WTC11 (cell line): ENCODE results near the gene DNASE1L2. TPM values are rescaled to one million over a fixed set of nuclear protein-coding genes. Genes with fewer than 3 reads are reported as not detected.

ENCODE experiments used
- ATAC-seq: fragments of 200-7000 bp; cut with Tn5 transposase; 2 replicates; pipeline ENCODE4 v1.10.0; 2021; ENCODE audit warnings: mild to moderate bottlenecking, moderate library complexity
- CTCF ChIA-PET: fragments of 300-600 bp; sonication (Branson Sonifier 250); formaldehyde crosslinking; loops from one replicate; lab custom pipeline; 2021; ENCODE audit warnings: antibody characterized with exemption; lab: Charles Lee
- POLR2A ChIA-PET: fragments of 350-600 bp; sonication (Branson Sonifier 250); formaldehyde crosslinking; loops from one replicate; lab custom pipeline; 2021; ENCODE audit warnings: antibody characterized with exemption; lab: Charles Lee
- DNase-seq: peaks from one replicate; pipeline ENCODE4 v3.0.0; 2021; ENCODE audit warnings: low spot score
- H3K27ac Mint-ChIP-seq: 2 replicates; pipeline ENCODE4 v1.8.0; 2021; ENCODE audit warnings: mixed read lengths
- H3K27me3 Mint-ChIP-seq: 2 replicates; pipeline ENCODE4 v1.8.0; 2021; ENCODE audit warnings: low read depth, mild to moderate bottlenecking, moderate library complexity, mixed read lengths
- H3K36me3 Mint-ChIP-seq: 2 replicates; pipeline ENCODE4 v1.8.0; 2021; ENCODE audit warnings: mixed read lengths
- H3K4me1 Mint-ChIP-seq: 2 replicates; pipeline ENCODE4 v1.8.0; 2022; ENCODE audit warnings: mixed read lengths
- H3K4me3 Mint-ChIP-seq: 2 replicates; pipeline ENCODE4 v1.8.0; 2021; ENCODE audit warnings: mild to moderate bottlenecking, moderate library complexity, mixed read lengths
- H3K9me3 Mint-ChIP-seq: 2 replicates; pipeline ENCODE4 v1.8.0; 2021; ENCODE audit warnings: mixed read lengths
- EMX1 ChIP-seq: fragments of 250-450 bp; sonication (Bioruptor Pico); IDR thresholded peaks from 2 replicates; pipeline ENCODE4 v1.8.0; 2021; ENCODE audit warnings: mild to moderate bottlenecking
- ETV6 ChIP-seq: sonication (generic); formaldehyde crosslinking; IDR thresholded peaks from 2 replicates; pipeline ENCODE4 v1.8.1; 2022; ENCODE audit warnings: mild to moderate bottlenecking, missing genetic modification reagents
- FOXK1 ChIP-seq: sonication (generic); formaldehyde crosslinking; IDR thresholded peaks from 2 replicates; pipeline ENCODE4 v1.8.0; 2022; ENCODE audit warnings: mild to moderate bottlenecking, moderate library complexity, missing genetic modification reagents
- GABPB1 ChIP-seq: sonication (generic); formaldehyde crosslinking; IDR thresholded peaks from 2 replicates; pipeline ENCODE4 v1.8.1; 2023; ENCODE audit warnings: mild to moderate bottlenecking, missing genetic modification reagents
- JAZF1 ChIP-seq: fragments of 250-450 bp; sonication (Bioruptor Pico); IDR thresholded peaks from 2 replicates; pipeline ENCODE4 v1.9.0; 2021; ENCODE audit warnings: moderate library complexity, mild to moderate bottlenecking, inconsistent platforms
- MYBL2 ChIP-seq: sonication (generic); formaldehyde crosslinking; IDR thresholded peaks from 2 replicates; pipeline ENCODE4 v1.8.1; 2023; ENCODE audit warnings: mild to moderate bottlenecking, moderate library complexity, missing genetic modification reagents
- NFATC4 ChIP-seq: fragments of 250-450 bp; sonication (Bioruptor Pico); IDR thresholded peaks from 2 replicates; pipeline ENCODE4 v1.9.0; 2021; ENCODE audit warnings: mild to moderate bottlenecking
- NR3C1 ChIP-seq: sonication (generic); formaldehyde crosslinking; conservative IDR thresholded peaks from 2 replicates; pipeline ENCODE4 v1.8.1; 2023; ENCODE audit warnings: low read depth, mild to moderate bottlenecking, missing genetic modification reagents
- RORB ChIP-seq: fragments of 250-450 bp; sonication (Bioruptor Pico); IDR thresholded peaks from 2 replicates; pipeline ENCODE4 v1.9.0; 2021; ENCODE audit warnings: mild to moderate bottlenecking
- SMAD4 ChIP-seq: sonication (generic); formaldehyde crosslinking; IDR thresholded peaks from 2 replicates; pipeline ENCODE4 v1.8.0; 2022; ENCODE audit warnings: mild to moderate bottlenecking, missing genetic modification reagents
- ZNF219 ChIP-seq: sonication (generic); formaldehyde crosslinking; IDR thresholded peaks from 2 replicates; pipeline ENCODE4 v1.8.0; 2023; ENCODE audit warnings: missing genetic modification reagents, mild to moderate bottlenecking, borderline replicate concordance
- total RNA-seq: library from RNA; stranded (reverse); gene quantifications from 3 replicates; pipeline ENCODE4 v1.2.3, GENCODE V29; 2021
- TF ChIP-seq, protein P1 (sequence below): sonication (generic); formaldehyde crosslinking; IDR thresholded peaks from 2 replicates; pipeline ENCODE4 v1.8.0; 2023; ENCODE audit warnings: missing genetic modification reagents, mild to moderate bottlenecking, borderline replicate concordance
- TF ChIP-seq, protein P2 (sequence below): sonication (generic); formaldehyde crosslinking; IDR thresholded peaks from 2 replicates; pipeline ENCODE4 v1.8.0; 2022; ENCODE audit warnings: mild to moderate bottlenecking, missing genetic modification reagents
- TF ChIP-seq, protein P3 (sequence below): sonication (generic); formaldehyde crosslinking; IDR thresholded peaks from 2 replicates; pipeline ENCODE4 v1.8.1; 2022; ENCODE audit warnings: missing genetic modification reagents, borderline replicate concordance
- TF ChIP-seq, protein P4 (sequence below): sonication (generic); formaldehyde crosslinking; IDR thresholded peaks from 2 replicates; pipeline ENCODE4 v1.8.0; 2022; ENCODE audit warnings: missing genetic modification reagents

DNASE1L2 gene
- total RNA-seq, 1 experiment from 2014 or later: 0.66 TPM

DNA sequence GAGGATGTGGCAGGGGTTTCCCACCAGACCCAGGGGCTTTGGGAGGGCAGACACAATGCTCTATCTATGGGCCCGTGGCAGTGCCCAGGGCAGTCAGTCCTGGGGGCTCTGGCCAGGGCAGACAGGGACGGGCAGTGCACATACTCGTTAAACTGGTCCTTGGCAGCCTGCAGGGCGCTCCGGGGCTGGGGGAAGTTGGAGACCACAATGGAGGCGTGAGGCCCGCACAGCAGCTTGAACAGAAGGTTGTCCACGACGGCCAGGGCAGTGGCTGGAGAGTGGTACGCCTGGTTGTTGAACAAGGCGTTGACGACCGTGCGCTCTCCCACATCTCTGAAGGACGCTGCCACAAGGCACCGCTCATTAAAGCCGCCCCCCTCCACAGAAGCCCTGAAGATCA is 50.3 kb downstream of the DNASE1L2 start:
- no peak overlapping the region for H3K27ac Mint-ChIP-seq
- no peak overlapping the region for H3K4me3 Mint-ChIP-seq
- H3K9me3 Mint-ChIP-seq: no peaks in the 10 kb centered on the region
- no peaks in the 10 kb centered on the region for H3K36me3 Mint-ChIP-seq
- POLR2A ChIA-PET: no interaction called here
- no peaks in the 10 kb centered on the region for H3K27me3 Mint-ChIP-seq
- CTCF ChIA-PET: interaction anchor here (0.9 to 2.6 kb wide), 2 partner anchors 10 to 11 kb away, joined by 3 to 10 read pairs; no protein-coding TSS in a partner anchor
- TF ChIP-seq ZNF219 (CRISPR knock-in tag) (no peak), RORB (CRISPR knock-in tag) (no peak), JAZF1 (CRISPR knock-in tag) (no peak), FOXK1 (no peak), EMX1 (CRISPR knock-in tag) (no peak), SMAD4 (CRISPR knock-in tag) (no peak), MYBL2 (CRISPR knock-in tag) (no peak), NR3C1 (no peak), GABPB1 (CRISPR knock-in tag) (no peak)
- TF ChIP-seq, protein P1, sequence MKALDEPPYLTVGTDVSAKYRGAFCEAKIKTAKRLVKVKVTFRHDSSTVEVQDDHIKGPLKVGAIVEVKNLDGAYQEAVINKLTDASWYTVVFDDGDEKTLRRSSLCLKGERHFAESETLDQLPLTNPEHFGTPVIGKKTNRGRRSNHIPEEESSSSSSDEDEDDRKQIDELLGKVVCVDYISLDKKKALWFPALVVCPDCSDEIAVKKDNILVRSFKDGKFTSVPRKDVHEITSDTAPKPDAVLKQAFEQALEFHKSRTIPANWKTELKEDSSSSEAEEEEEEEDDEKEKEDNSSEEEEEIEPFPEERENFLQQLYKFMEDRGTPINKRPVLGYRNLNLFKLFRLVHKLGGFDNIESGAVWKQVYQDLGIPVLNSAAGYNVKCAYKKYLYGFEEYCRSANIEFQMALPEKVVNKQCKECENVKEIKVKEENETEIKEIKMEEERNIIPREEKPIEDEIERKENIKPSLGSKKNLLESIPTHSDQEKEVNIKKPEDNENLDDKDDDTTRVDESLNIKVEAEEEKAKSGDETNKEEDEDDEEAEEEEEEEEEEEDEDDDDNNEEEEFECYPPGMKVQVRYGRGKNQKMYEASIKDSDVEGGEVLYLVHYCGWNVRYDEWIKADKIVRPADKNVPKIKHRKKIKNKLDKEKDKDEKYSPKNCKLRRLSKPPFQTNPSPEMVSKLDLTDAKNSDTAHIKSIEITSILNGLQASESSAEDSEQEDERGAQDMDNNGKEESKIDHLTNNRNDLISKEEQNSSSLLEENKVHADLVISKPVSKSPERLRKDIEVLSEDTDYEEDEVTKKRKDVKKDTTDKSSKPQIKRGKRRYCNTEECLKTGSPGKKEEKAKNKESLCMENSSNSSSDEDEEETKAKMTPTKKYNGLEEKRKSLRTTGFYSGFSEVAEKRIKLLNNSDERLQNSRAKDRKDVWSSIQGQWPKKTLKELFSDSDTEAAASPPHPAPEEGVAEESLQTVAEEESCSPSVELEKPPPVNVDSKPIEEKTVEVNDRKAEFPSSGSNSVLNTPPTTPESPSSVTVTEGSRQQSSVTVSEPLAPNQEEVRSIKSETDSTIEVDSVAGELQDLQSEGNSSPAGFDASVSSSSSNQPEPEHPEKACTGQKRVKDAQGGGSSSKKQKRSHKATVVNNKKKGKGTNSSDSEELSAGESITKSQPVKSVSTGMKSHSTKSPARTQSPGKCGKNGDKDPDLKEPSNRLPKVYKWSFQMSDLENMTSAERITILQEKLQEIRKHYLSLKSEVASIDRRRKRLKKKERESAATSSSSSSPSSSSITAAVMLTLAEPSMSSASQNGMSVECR (CRISPR knock-in tag): no peak
- TF ChIP-seq, protein P2, sequence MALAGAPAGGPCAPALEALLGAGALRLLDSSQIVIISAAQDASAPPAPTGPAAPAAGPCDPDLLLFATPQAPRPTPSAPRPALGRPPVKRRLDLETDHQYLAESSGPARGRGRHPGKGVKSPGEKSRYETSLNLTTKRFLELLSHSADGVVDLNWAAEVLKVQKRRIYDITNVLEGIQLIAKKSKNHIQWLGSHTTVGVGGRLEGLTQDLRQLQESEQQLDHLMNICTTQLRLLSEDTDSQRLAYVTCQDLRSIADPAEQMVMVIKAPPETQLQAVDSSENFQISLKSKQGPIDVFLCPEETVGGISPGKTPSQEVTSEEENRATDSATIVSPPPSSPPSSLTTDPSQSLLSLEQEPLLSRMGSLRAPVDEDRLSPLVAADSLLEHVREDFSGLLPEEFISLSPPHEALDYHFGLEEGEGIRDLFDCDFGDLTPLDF (CRISPR knock-in tag): no peak
- TF ChIP-seq, protein P3, sequence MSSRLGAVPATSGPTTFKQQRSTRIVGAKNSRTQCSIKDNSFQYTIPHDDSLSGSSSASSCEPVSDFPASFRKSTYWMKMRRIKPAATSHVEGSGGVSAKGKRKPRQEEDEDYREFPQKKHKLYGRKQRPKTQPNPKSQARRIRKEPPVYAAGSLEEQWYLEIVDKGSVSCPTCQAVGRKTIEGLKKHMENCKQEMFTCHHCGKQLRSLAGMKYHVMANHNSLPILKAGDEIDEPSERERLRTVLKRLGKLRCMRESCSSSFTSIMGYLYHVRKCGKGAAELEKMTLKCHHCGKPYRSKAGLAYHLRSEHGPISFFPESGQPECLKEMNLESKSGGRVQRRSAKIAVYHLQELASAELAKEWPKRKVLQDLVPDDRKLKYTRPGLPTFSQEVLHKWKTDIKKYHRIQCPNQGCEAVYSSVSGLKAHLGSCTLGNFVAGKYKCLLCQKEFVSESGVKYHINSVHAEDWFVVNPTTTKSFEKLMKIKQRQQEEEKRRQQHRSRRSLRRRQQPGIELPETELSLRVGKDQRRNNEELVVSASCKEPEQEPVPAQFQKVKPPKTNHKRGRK (CRISPR knock-in tag): no peak
- no peak for DNase-seq
- no peaks in the 10 kb centered on the region for H3K4me1 Mint-ChIP-seq
- ATAC-seq: no peak

DNA sequence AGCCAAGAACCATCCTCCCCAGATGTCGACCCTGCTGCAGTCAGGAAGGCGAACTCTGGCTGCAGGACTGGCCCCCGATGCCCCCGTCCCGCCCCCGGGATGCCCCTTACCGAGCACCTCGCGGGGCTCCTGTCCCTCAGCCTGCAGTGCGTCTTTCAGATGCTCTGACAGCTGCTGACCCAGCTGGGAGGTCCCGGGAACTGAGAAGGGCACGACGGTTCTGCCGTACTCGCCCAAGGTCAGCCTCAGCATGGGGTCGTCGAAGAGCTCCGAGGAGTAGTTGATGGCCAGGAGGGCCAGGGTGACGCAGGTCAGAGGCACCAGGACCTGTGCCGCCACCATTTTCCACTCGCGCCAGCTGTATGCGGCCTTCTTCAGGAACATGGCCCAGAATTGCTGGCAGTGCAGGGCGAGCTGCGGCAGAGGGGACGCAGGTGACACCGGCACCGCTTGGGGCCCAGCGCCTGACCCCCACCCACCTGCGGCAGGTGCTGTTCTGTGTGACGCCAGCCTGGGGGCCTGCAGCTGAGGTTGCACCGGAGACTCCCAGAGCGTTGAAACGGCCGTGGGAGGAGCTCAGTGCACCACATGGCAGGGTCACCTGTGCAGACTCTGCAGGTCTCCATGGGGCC is 51.8 kb downstream of the DNASE1L2 start:
- DNase-seq: no peak

More for the DNA sequence above, 51.8 kb downstream of the DNASE1L2 start:
- Mint-ChIP-seq H3K27me3 (no peaks in the 10 kb centered on the region), H3K4me3 (no peak overlapping the region), H3K9me3 (no peaks in the 10 kb centered on the region), H3K4me1 (no peaks in the 10 kb centered on the region), H3K27ac (no peak overlapping the region), H3K36me3 (no peaks in the 10 kb centered on the region)
- ChIA-PET POLR2A (interaction anchor here (0.8 kb wide), 1 partner anchor 192 kb away, joined by 3 read pairs; no protein-coding TSS in a partner anchor), CTCF (interaction anchor here (0.6 to 1.9 kb wide), 3 partner anchors 52 to 733 kb away, joined by 3 to 9 read pairs (median 4); partner anchors contain the start of gene ABCA3)
- ATAC-seq: no peak
- no peak for TF ChIP-seq NFATC4 (CRISPR knock-in tag)
- TF ChIP-seq, protein P4, sequence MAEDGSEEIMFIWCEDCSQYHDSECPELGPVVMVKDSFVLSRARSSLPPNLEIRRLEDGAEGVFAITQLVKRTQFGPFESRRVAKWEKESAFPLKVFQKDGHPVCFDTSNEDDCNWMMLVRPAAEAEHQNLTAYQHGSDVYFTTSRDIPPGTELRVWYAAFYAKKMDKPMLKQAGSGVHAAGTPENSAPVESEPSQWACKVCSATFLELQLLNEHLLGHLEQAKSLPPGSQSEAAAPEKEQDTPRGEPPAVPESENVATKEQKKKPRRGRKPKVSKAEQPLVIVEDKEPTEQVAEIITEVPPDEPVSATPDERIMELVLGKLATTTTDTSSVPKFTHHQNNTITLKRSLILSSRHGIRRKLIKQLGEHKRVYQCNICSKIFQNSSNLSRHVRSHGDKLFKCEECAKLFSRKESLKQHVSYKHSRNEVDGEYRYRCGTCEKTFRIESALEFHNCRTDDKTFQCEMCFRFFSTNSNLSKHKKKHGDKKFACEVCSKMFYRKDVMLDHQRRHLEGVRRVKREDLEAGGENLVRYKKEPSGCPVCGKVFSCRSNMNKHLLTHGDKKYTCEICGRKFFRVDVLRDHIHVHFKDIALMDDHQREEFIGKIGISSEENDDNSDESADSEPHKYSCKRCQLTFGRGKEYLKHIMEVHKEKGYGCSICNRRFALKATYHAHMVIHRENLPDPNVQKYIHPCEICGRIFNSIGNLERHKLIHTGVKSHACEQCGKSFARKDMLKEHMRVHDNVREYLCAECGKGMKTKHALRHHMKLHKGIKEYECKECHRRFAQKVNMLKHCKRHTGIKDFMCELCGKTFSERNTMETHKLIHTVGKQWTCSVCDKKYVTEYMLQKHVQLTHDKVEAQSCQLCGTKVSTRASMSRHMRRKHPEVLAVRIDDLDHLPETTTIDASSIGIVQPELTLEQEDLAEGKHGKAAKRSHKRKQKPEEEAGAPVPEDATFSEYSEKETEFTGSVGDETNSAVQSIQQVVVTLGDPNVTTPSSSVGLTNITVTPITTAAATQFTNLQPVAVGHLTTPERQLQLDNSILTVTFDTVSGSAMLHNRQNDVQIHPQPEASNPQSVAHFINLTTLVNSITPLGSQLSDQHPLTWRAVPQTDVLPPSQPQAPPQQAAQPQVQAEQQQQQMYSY (CRISPR knock-in tag): no peak
- no peak for TF ChIP-seq ETV6 (CRISPR knock-in tag)
- TF ChIP-seq, protein P1 (CRISPR knock-in tag): no peak
